IMR-90 (cell line): ENCODE measurements around the gene RPL23. TPM values are rescaled to one million over a fixed set of nuclear protein-coding genes. Genes with fewer than 3 reads are reported as not detected.

Experiments
- ATAC-seq: fragments of 200-7000 bp; cut with Tn5 transposase; 2 replicates; pipeline ENCODE4 v1.9.1; 2020; ENCODE audit warnings: low read depth, mild to moderate bottlenecking, moderate library complexity
- BruUV-seq: library from RNA; stranded (reverse); fragments of 400-500 nt; replicated peaks from 2 replicates; lab custom pipeline; 2021; lab: Mats Ljungman, UMichigan
- CTCF ChIA-PET: fragments of 300-600 bp; formaldehyde crosslinking; extraction: SDS; loops from one replicate; lab custom pipeline; 2021; ENCODE audit warnings: antibody characterized with exemption; lab: Yijun Ruan, JAX
- POLR2A ChIA-PET: fragments of 300-600 bp; sonication (Branson Sonifier 250); formaldehyde crosslinking; loops from one replicate; lab custom pipeline; 2022; ENCODE audit warnings: antibody characterized with exemption; ENCODE audit not compliant: unreplicated experiment; lab: Charles Lee
- DNase-seq: peaks from one replicate; pipeline ENCODE4 v3.0.0; 2013
- H2AFZ ChIP-seq: replicated peaks from 2 replicates; pipeline ENCODE3; 2013; ENCODE audit warnings: low read length, mild to moderate bottlenecking; ENCODE audit not compliant: poor library complexity
- H2AK5ac ChIP-seq: 2 replicates; pipeline ENCODE4 v1.6.1; 2013; ENCODE audit warnings: low read depth, low read length, inconsistent platforms
- H2AK9ac ChIP-seq: replicated peaks from 2 replicates; pipeline ENCODE3; 2013; ENCODE audit warnings: mild to moderate bottlenecking, low read depth, low read length, moderate library complexity; ENCODE audit not compliant: poor library complexity
- H2BK120ac ChIP-seq: 2 replicates; pipeline ENCODE4 v1.6.1; 2013; ENCODE audit warnings: low read depth, low read length, inconsistent platforms
- H2BK15ac ChIP-seq: 3 replicates; pipeline ENCODE4 v1.6.1; 2013; ENCODE audit warnings: low read depth, low read length, inconsistent platforms
- H2BK20ac ChIP-seq: 2 replicates; pipeline ENCODE4 v1.6.1; 2013; ENCODE audit warnings: low read depth, mild to moderate bottlenecking, inconsistent platforms, low read length, moderate library complexity
- H2BK5ac ChIP-seq: 2 replicates; pipeline ENCODE4 v1.6.1; 2013; ENCODE audit warnings: mild to moderate bottlenecking, low read depth, low read length, inconsistent platforms; ENCODE audit not compliant: poor library complexity, severe bottlenecking
- H3K14ac ChIP-seq: replicated peaks from 2 replicates; pipeline ENCODE4 v1.6.1; 2013; ENCODE audit warnings: low read depth, low read length, inconsistent platforms
- H3K18ac ChIP-seq: 2 replicates; pipeline ENCODE4 v1.6.1; 2013; ENCODE audit warnings: low read depth, low read length, control low read depth
- H3K23ac ChIP-seq: 2 replicates; pipeline ENCODE4 v1.6.1; 2013; ENCODE audit warnings: low read depth, low read length, inconsistent platforms
- H3K27ac ChIP-seq: 2 replicates; pipeline ENCODE4 v1.5.1; 2013; ENCODE audit warnings: mild to moderate bottlenecking, control low read depth, low read length; ENCODE audit not compliant: insufficient read depth
- H3K27me3 ChIP-seq: 2 replicates; pipeline ENCODE4 v1.6.1; 2013; ENCODE audit warnings: low read length; ENCODE audit not compliant: control insufficient read depth, insufficient read depth
- H3K36me3 ChIP-seq: 2 replicates; pipeline ENCODE4 v1.6.1; 2013; ENCODE audit warnings: low read length, mixed read lengths; ENCODE audit not compliant: control insufficient read depth, insufficient read depth
- H3K4ac ChIP-seq: 2 replicates; pipeline ENCODE4 v1.6.1; 2013; ENCODE audit warnings: low read depth, low read length, inconsistent platforms
- H3K4me1 ChIP-seq: 2 replicates; pipeline ENCODE4 v1.6.1; 2013; ENCODE audit warnings: low read length, mixed read lengths; ENCODE audit not compliant: control insufficient read depth, insufficient read depth
- H3K4me2 ChIP-seq: 2 replicates; pipeline ENCODE4 v1.6.1; 2013; ENCODE audit warnings: low read depth, mild to moderate bottlenecking, control low read depth, low read length, moderate library complexity
- H3K4me3 ChIP-seq: 2 replicates; pipeline ENCODE4 v1.5.1; 2013; ENCODE audit warnings: low read depth, mild to moderate bottlenecking, control low read depth, low read length, moderate library complexity; ENCODE audit not compliant: insufficient read depth
- H3K56ac ChIP-seq: 2 replicates; pipeline ENCODE4 v1.6.1; 2013; ENCODE audit warnings: low read length, inconsistent platforms; ENCODE audit not compliant: insufficient read depth; ENCODE audit errors: extremely low read depth
- H3K79me1 ChIP-seq, 2 experiments: 2 replicates each; pipeline ENCODE4 v1.6.1; 2013; ENCODE audit warnings: low read length in 2 of 2, inconsistent platforms in 1 of 2, low read depth in 1 of 2
- H3K9ac ChIP-seq: 2 replicates; pipeline ENCODE4 v1.6.1; 2013; ENCODE audit warnings: low read depth, low read length, control low read depth
- H3K9me1 ChIP-seq: 2 replicates; pipeline ENCODE4 v1.6.1; 2013; ENCODE audit warnings: low read length, inconsistent platforms; ENCODE audit not compliant: insufficient read depth
- H3K9me3 ChIP-seq: 2 replicates; pipeline ENCODE4 v1.6.1; 2013; ENCODE audit warnings: low read length; ENCODE audit not compliant: control insufficient read depth, insufficient read depth
- H4K20me1 ChIP-seq: 2 replicates; pipeline ENCODE4 v1.6.1; 2013; ENCODE audit warnings: low read length, inconsistent platforms; ENCODE audit not compliant: insufficient read depth
- H4K5ac ChIP-seq: 2 replicates; pipeline ENCODE4 v1.6.1; 2013; ENCODE audit warnings: mild to moderate bottlenecking, low read depth, low read length, control low read depth
- H4K8ac ChIP-seq, 2 experiments: 2 replicates each; pipeline ENCODE4 v1.6.1; 2013; ENCODE audit warnings: low read depth in 2 of 2, low read length in 2 of 2, control low read depth in 1 of 2, inconsistent platforms in 1 of 2
- H4K91ac ChIP-seq: 2 replicates; pipeline ENCODE4 v1.6.1; 2013; ENCODE audit warnings: low read depth, low read length, inconsistent platforms; ENCODE audit not compliant: insufficient read depth
- BHLHE40 ChIP-seq: fragments of 150-350 bp; IDR thresholded peaks from 2 replicates; pipeline ENCODE4 v1.6.1; 2016; ENCODE audit warnings: mild to moderate bottlenecking, low read depth, low read length
- CEBPB ChIP-seq: IDR thresholded peaks from 2 replicates; pipeline ENCODE4 v1.6.1; 2012; ENCODE audit warnings: low read depth, low read length, improper control_type of control experiment
- FOS ChIP-seq: fragments of 150-350 bp; IDR thresholded peaks from 2 replicates; pipeline ENCODE4 v1.6.1; 2016; ENCODE audit warnings: low read depth, low read length
- MAFK ChIP-seq: IDR thresholded peaks from 2 replicates; pipeline ENCODE4 v1.6.1; 2012; ENCODE audit warnings: low read depth, low read length, improper control_type of control experiment
- MAZ ChIP-seq: IDR thresholded peaks from 2 replicates; pipeline ENCODE4 v1.6.1; 2012; ENCODE audit warnings: low read depth, mild to moderate bottlenecking, low read length, improper control_type of control experiment, moderate library complexity, borderline replicate concordance
- MXI1 ChIP-seq: IDR thresholded peaks from 2 replicates; pipeline ENCODE4 v1.6.1; 2012; ENCODE audit warnings: low read depth, mild to moderate bottlenecking, low read length, moderate library complexity, borderline replicate concordance
- POLR2A ChIP-seq: IDR thresholded peaks from 2 replicates; pipeline ENCODE4 v1.6.1; 2012; ENCODE audit warnings: mild to moderate bottlenecking, low read depth, low read length
- RAD21 ChIP-seq: IDR thresholded peaks from 2 replicates; pipeline ENCODE4 v1.6.1; 2012; ENCODE audit warnings: low read length, improper control_type of control experiment
- RCOR1 ChIP-seq: IDR thresholded peaks from 2 replicates; pipeline ENCODE4 v1.6.1; 2012; ENCODE audit warnings: mild to moderate bottlenecking, low read length, improper control_type of control experiment; ENCODE audit not compliant: insufficient replicate concordance
- RFX5 ChIP-seq: IDR thresholded peaks from 2 replicates; pipeline ENCODE4 v1.8.0; 2012; ENCODE audit warnings: low read depth, mild to moderate bottlenecking, low read length, moderate library complexity
- SMC3 ChIP-seq: fragments of 150-350 bp; IDR thresholded peaks from 2 replicates; pipeline ENCODE4 v1.6.1; 2016; ENCODE audit warnings: low read depth, mild to moderate bottlenecking, antibody characterized with exemption, low read length, moderate library complexity
- WGBS, 2 experiments: methylation state at CpG; one replicate each; pipeline versions ENCODE4 v1.1.5 to v1.1.7; 2013; ENCODE audit warnings: missing lambda C conversion rate in 2 of 2; ENCODE audit not compliant: insufficient read length in 1 of 2; ENCODE audit errors: extremely low coverage in 2 of 2; 5-methylcytosine and 5-hydroxymethylcytosine counted together
- dilution Hi-C: fragments of 300-500 bp; cut with HindIII; formaldehyde crosslinking; loops from one replicate; pipeline ENCODE4 v1.14.3; 2018; ENCODE audit warnings: low sequenced_read_pairs; ENCODE audit not compliant: unreplicated experiment
- in situ Hi-C: fragments of 300-500 bp; cut with MboI; formaldehyde crosslinking; loops from 3 replicates; pipeline ENCODE4 v1.14.3; 2019; ENCODE audit warnings: low sequenced_read_pairs, inconsistent platforms, mixed read lengths
- intact Hi-C: fragments of 100-400 bp; cut with micrococcal nuclease; formaldehyde crosslinking; loops from 2 replicates; pipeline ENCODE4 v1.10.0; 2022
- polyA plus RNA-seq, 3 experiments: library from polyadenylated mRNA; depleted of rRNA; stranded (reverse); fragments of >200 nt; gene quantifications; 2 replicates each; pipeline ENCODE4 v1.2.3, GENCODE V29; 2012; ENCODE audit warnings: low replicate concordance in 1 of 3
- total RNA-seq: library from RNA; depleted of rRNA; stranded (reverse); fragments of >200 nt; gene quantifications from 2 replicates; pipeline ENCODE4 v1.2.3, GENCODE V29; 2012
- TF ChIP-seq, protein P1 (sequence below): fragments of 150-350 bp; IDR thresholded peaks from 2 replicates; pipeline ENCODE4 v1.6.1; 2016; ENCODE audit warnings: low read depth, mild to moderate bottlenecking, low read length, moderate library complexity, borderline replicate concordance
- TF ChIP-seq, protein P2 (sequence below): fragments of 150-350 bp; IDR thresholded peaks from 2 replicates; pipeline ENCODE4 v1.6.1; 2017; ENCODE audit warnings: mild to moderate bottlenecking, antibody characterized with exemption, low read length, low read depth
- TF ChIP-seq, protein P3 (sequence below): conservative IDR thresholded peaks from 2 replicates; pipeline ENCODE4 v1.5.1; 2012; ENCODE audit warnings: mild to moderate bottlenecking, low read depth, low read length, improper control_type of control experiment

Gene RPL23
- total and polyA plus RNA-seq, 2 of the 4 experiments (the other 2 are of a cell fraction) = 1,170 to 2,308 TPM

- Histone ChIP-seq H3K4me3 (peak overlapping the region; percentile 90), H2AK5ac (peak overlapping the region; percentile 97), H3K4ac (peak overlapping the region; percentile 97), H3K4me2 (peak overlapping the region; percentile 94), H3K27me3 (no peaks in the 10 kb centered on the region), H3K36me3 (peaks cover 8% of the 10 kb centered on the region), H4K91ac (peak overlapping the region; percentile 93), H2AFZ (peak overlapping the region; percentile 73), H3K18ac (peak overlapping the region; percentile 78), H2AK9ac (peak overlapping the region; percentile 94), H3K4me1 (peaks cover 14% of the 10 kb centered on the region), H4K8ac (peak overlapping the region; percentile 81 to 83), H3K9me3 (no peaks in the 10 kb centered on the region), H3K23ac (peak overlapping the region; percentile 96; the same call in 1 of the 2 replicates), H3K79me1 (peaks cover 0 to 17% of the 10 kb centered on the region in 2 experiments; a peak in 2 of 4 replicates), H2BK15ac (peak overlapping the region; percentile 89), H2BK5ac (peak overlapping the region; percentile 89), H4K20me1 (peaks cover 18% of the 10 kb centered on the region), H3K9ac (peak overlapping the region; percentile 87), H3K56ac (peak overlapping the region; percentile 93), H2BK20ac (peak overlapping the region; percentile 81), H3K9me1 (peaks cover 7% of the 10 kb centered on the region), H4K5ac (peak overlapping the region; percentile 66), H3K14ac (peak overlapping the region; percentile 96), H2BK120ac (peak overlapping the region; percentile 91), H3K27ac (peak overlapping the region; percentile 90)
- no TSS peak for BruUV-seq
- CTCF ChIA-PET = no interaction called here
- POLR2A ChIA-PET = no interaction called here
- DNase-seq (peak; percentile 68), ATAC-seq (peak; percentile 6; the same call in 1 of the 2 replicates)
- intact Hi-C loops (loop anchor here (5.0 kb wide), 1 partner anchor 115 kb away; no protein-coding TSS in a partner anchor), dilution Hi-C loops (no loop called here), in situ Hi-C loops (no loop called here)
- 65% methylated on average over 4 of the region's 31 CpGs; no CpG with 5 or more reads in 1 of the 2 experiments for WGBS, 2 experiments
- TF ChIP-seq SMC3 = peak; percentile 20; the same call in 1 of the 2 replicates
- TF ChIP-seq, protein P1, sequence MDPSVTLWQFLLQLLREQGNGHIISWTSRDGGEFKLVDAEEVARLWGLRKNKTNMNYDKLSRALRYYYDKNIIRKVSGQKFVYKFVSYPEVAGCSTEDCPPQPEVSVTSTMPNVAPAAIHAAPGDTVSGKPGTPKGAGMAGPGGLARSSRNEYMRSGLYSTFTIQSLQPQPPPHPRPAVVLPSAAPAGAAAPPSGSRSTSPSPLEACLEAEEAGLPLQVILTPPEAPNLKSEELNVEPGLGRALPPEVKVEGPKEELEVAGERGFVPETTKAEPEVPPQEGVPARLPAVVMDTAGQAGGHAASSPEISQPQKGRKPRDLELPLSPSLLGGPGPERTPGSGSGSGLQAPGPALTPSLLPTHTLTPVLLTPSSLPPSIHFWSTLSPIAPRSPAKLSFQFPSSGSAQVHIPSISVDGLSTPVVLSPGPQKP = no peak
- 0 out of 2 replicates have a peak, but pooled peaks have one; percentile 10 for TF ChIP-seq MAZ
- TF ChIP-seq POLR2A = no peak
- no peak for TF ChIP-seq MXI1
- no peak for TF ChIP-seq BHLHE40
- TF ChIP-seq CEBPB = no peak
- peak; percentile 97 for TF ChIP-seq MAFK
- TF ChIP-seq RCOR1 = no peak
- TF ChIP-seq RAD21 = no peak
- TF ChIP-seq, protein P2, sequence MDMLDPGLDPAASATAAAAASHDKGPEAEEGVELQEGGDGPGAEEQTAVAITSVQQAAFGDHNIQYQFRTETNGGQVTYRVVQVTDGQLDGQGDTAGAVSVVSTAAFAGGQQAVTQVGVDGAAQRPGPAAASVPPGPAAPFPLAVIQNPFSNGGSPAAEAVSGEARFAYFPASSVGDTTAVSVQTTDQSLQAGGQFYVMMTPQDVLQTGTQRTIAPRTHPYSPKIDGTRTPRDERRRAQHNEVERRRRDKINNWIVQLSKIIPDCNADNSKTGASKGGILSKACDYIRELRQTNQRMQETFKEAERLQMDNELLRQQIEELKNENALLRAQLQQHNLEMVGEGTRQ = no peak
- TF ChIP-seq RFX5 = no peak
- TF ChIP-seq, protein P3, sequence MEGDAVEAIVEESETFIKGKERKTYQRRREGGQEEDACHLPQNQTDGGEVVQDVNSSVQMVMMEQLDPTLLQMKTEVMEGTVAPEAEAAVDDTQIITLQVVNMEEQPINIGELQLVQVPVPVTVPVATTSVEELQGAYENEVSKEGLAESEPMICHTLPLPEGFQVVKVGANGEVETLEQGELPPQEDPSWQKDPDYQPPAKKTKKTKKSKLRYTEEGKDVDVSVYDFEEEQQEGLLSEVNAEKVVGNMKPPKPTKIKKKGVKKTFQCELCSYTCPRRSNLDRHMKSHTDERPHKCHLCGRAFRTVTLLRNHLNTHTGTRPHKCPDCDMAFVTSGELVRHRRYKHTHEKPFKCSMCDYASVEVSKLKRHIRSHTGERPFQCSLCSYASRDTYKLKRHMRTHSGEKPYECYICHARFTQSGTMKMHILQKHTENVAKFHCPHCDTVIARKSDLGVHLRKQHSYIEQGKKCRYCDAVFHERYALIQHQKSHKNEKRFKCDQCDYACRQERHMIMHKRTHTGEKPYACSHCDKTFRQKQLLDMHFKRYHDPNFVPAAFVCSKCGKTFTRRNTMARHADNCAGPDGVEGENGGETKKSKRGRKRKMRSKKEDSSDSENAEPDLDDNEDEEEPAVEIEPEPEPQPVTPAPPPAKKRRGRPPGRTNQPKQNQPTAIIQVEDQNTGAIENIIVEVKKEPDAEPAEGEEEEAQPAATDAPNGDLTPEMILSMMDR = peak; percentile 29
- TF ChIP-seq FOS = peak; percentile 89
These were observed 13.9 kb upstream of the RPL23 start for GRCh38 chr17:38867179-38867967.
